NCI-H526 treated with DMSO at 0.1 percent for 48 hours (cell line): ENCODE measurements around the gene CYYR1.

Source experiments
- DNase-seq: peaks from one replicate; lab custom pipeline; 2025; lab: John Stamatoyannopoulos, UW

Gene CYYR1

GRCh38 chr21:26572702-26573381 is at the start of gene CYYR1:
TSS of gene CYYR1 (minus strand) at chr21:26573286. CDS start at chr21:26572940, 346 bp downstream.
- DNase-seq = no peak

- DNase-seq = no peak
Observed at GRCh38 chr21:26617176-26617575, 44.1 kb upstream of the CYYR1 start.

- no peak for DNase-seq
Observed at GRCh38 chr21:26614251-26614650, 41.2 kb upstream of the CYYR1 start.

- DNase-seq = no peak
Observed at GRCh38 chr21:26599261-26599660, 26.2 kb upstream of the CYYR1 start.

GRCh38 chr21:26597981-26598380 is 24.9 kb upstream of the CYYR1 start:
- DNase-seq = no peak

GRCh38 chr21:26597031-26597430 is 23.9 kb upstream of the CYYR1 start:
- DNase-seq = no peak

- DNase-seq = no peak
Observed at GRCh38 chr21:26595971-26596370, 22.9 kb upstream of the CYYR1 start.

- no peak for DNase-seq
Observed at GRCh38 chr21:26593800-26594199, 20.7 kb upstream of the CYYR1 start.

- no peak for DNase-seq
Observed at GRCh38 chr21:26591543-26591942, 18.5 kb upstream of the CYYR1 start.

GRCh38 chr21:26588446-26588845 is 15.4 kb upstream of the CYYR1 start:
- no peak for DNase-seq

GRCh38 chr21:26587736-26588201 is 14.7 kb upstream of the CYYR1 start:
- DNase-seq = no peak

- no peak for DNase-seq
Observed at GRCh38 chr21:26583769-26584168, 10.7 kb upstream of the CYYR1 start.

- DNase-seq = no peak
Observed at GRCh38 chr21:26581818-26582217, 8.7 kb upstream of the CYYR1 start.

- DNase-seq = no peak
Observed at GRCh38 chr21:26572076-26572701, 897 bp downstream of the CYYR1 start.

GRCh38 chr21:26570203-26570602 is 2.9 kb downstream of the CYYR1 start:
- DNase-seq = no peak

GRCh38 chr21:26565546-26565945 is 7.5 kb downstream of the CYYR1 start:
- no peak for DNase-seq

GRCh38 chr21:26565111-26565510 is 8.0 kb downstream of the CYYR1 start:
- DNase-seq = no peak

- no peak for DNase-seq
Observed at GRCh38 chr21:26563856-26564503, 9.1 kb downstream of the CYYR1 start.

GRCh38 chr21:26560612-26561011 is 12.5 kb downstream of the CYYR1 start:
- DNase-seq = no peak

GRCh38 chr21:26559099-26559498 is 14.0 kb downstream of the CYYR1 start:
- no peak for DNase-seq

- no peak for DNase-seq
Observed at GRCh38 chr21:26557106-26557505, 16.0 kb downstream of the CYYR1 start.

- DNase-seq = no peak
Observed at GRCh38 chr21:26555540-26556146, 17.4 kb downstream of the CYYR1 start.

GRCh38 chr21:26554365-26554764 is 18.7 kb downstream of the CYYR1 start:
- no peak for DNase-seq
